Gastroesophageal sphincter (tissue), 4 donors: ENCODE data around the gene APELA. TPM values are rescaled to one million over a fixed set of nuclear protein-coding genes. Genes with fewer than 3 reads are reported as not detected.

Source experiments
- ATAC-seq: fragments of 150-250 bp; one replicate; pipeline ENCODE4 v1.9.1; 2016; ENCODE audit warnings: mild to moderate bottlenecking, moderate library complexity
- H3K27ac ChIP-seq, 4 donors: fragments of 200-600 bp; sonication (generic) in 3 of 4; 1 replicate in 3 of 4; 2 replicates in 1 of 4; pipeline ENCODE4 v1.5.1; 2016 to 2019
- H3K27me3 ChIP-seq: fragments of 200-600 bp; sonication (generic); one replicate; pipeline ENCODE4 v1.5.1; 2019
- H3K36me3 ChIP-seq, 2 donors: fragments of 200-600 bp; sonication (generic); one replicate each; pipeline ENCODE4 v1.5.1; 2019; ENCODE audit warnings: control low read depth in 1 of 2
- H3K4me1 ChIP-seq, 3 donors: fragments of 200-600 bp; sonication (generic); 1 replicate in 2 of 3; 2 replicates in 1 of 3; pipeline ENCODE4 v1.5.1; 2016 to 2019; ENCODE audit warnings: control low read depth in 2 of 3
- H3K4me3 ChIP-seq, 2 donors: fragments of 200-600 bp; sonication (generic); one replicate each; pipeline ENCODE4 v1.5.1; 2019; ENCODE audit warnings: mild to moderate bottlenecking in 1 of 2, moderate library complexity in 1 of 2
- H3K9me3 ChIP-seq, 3 donors: fragments of 200-600 bp; sonication (generic); one replicate each; pipeline ENCODE4 v1.5.1; 2017 to 2019; ENCODE audit warnings: control low read depth in 2 of 3
- CTCF ChIP-seq, 4 experiments: fragments of 200-600 bp in 2 of 4; fragments of 450-650 bp in 2 of 4; sonication (generic) in 1 of 4; IDR thresholded peaks; one replicate each; pipeline ENCODE4 v1.5.1; 2017 to 2019; ENCODE audit warnings: antibody characterized with exemption in 4 of 4, mild to moderate bottlenecking in 2 of 4, moderate library complexity in 2 of 4
- EP300 ChIP-seq: sonication (generic); formaldehyde crosslinking; IDR thresholded peaks from one replicate; pipeline ENCODE4 v1.6.1; 2017; ENCODE audit warnings: antibody characterized with exemption, mild to moderate bottlenecking
- POLR2A ChIP-seq, 2 donors: fragments of 450-650 bp; IDR thresholded peaks; one replicate each; pipeline ENCODE4 v1.6.1; 2017; ENCODE audit warnings: antibody characterized with exemption in 2 of 2, mild to moderate bottlenecking in 2 of 2, moderate library complexity in 1 of 2
- POLR2AphosphoS5 ChIP-seq: sonication (generic); formaldehyde crosslinking; IDR thresholded peaks from one replicate; pipeline ENCODE4 v1.6.1; 2017; ENCODE audit warnings: antibody characterized with exemption
- WGBS, 2 donors: methylation state at CpG; one replicate each; pipeline ENCODE4 v1.1.5; 2018; ENCODE audit warnings: low coverage in 1 of 2; 5-methylcytosine and 5-hydroxymethylcytosine counted together
- total RNA-seq, 4 donors: library from RNA; depleted of rRNA; stranded (reverse); fragments of >200 nt; gene quantifications; one replicate each; pipeline ENCODE4 v1.1.0, GENCODE V29; 2016

Gene APELA
- total RNA-seq, 4 donors from 2014 or later, result not detected

- Histone ChIP-seq H3K27me3 (no peaks in the 10 kb centered on the region), H3K4me1 (no peaks in the 10 kb centered on the region), H3K4me3 (no peak overlapping the region), H3K27ac (no peak overlapping the region), H3K36me3 (no peaks in the 10 kb centered on the region), H3K9me3 (peaks cover 0 to 6% (median 0%) of the 10 kb centered on the region in 3 donors)
- ATAC-seq, result no peak
- TF ChIP-seq POLR2A (IDR thresholded peaks at IDR 0.05), result no peak
- no peak for TF ChIP-seq POLR2AphosphoS5
- no peak for TF ChIP-seq CTCF (IDR thresholded peaks at IDR 0.05)
- TF ChIP-seq EP300, result no peak
- 80% methylated on average over 1 of the region's 1 CpG; no CpG with 5 or more reads in 1 of the 2 donors for WGBS, 2 donors
These were observed 20.6 kb upstream of the APELA start for GRCh38 chr4:164856396-164856795.

GRCh38 chr4:164866817-164867490, 10.0 kb upstream of the APELA start:
- no peaks in the 10 kb centered on the region for H3K4me1 ChIP-seq
- 17 to 21% methylated on average over 3 of the region's 3 CpGs for WGBS, 2 donors
- ATAC-seq, result no peak

GRCh38 chr4:164871673-164872072, 5.3 kb upstream of the APELA start:
- Histone ChIP-seq H3K36me3 (no peaks in the 10 kb centered on the region), H3K4me3 (no peak overlapping the region), H3K4me1 (no peaks in the 10 kb centered on the region), H3K9me3 (no peaks in the 10 kb centered on the region), H3K27ac (no peak overlapping the region), H3K27me3 (no peaks in the 10 kb centered on the region)
- 75 to 95% methylated on average over 1 to 4 of the region's 4 CpGs for WGBS, 2 donors
- TF ChIP-seq EP300, result no peak
- no peak for TF ChIP-seq CTCF (IDR thresholded peaks at IDR 0.05)
- TF ChIP-seq POLR2AphosphoS5, result no peak
- TF ChIP-seq POLR2A (IDR thresholded peaks at IDR 0.05), result no peak
- ATAC-seq, result no peak

More at GRCh38 chr4:164866817-164867490, 10.0 kb upstream of the APELA start:
- no peak for TF ChIP-seq POLR2AphosphoS5
- no peak for TF ChIP-seq CTCF (IDR thresholded peaks at IDR 0.05)
- TF ChIP-seq EP300, result no peak
- no peak for TF ChIP-seq POLR2A (IDR thresholded peaks at IDR 0.05)
- H3K27me3 ChIP-seq, result no peaks in the 10 kb centered on the region
- H3K4me3 ChIP-seq, result no peak overlapping the region
- no peak overlapping the region for H3K27ac ChIP-seq
- no peaks in the 10 kb centered on the region for H3K9me3 ChIP-seq
- no peaks in the 10 kb centered on the region for H3K36me3 ChIP-seq

GRCh38 chr4:164872481-164872880, 4.5 kb upstream of the APELA start:
- Histone ChIP-seq H3K9me3 (no peaks in the 10 kb centered on the region), H3K27ac (no peak overlapping the region), H3K36me3 (no peaks in the 10 kb centered on the region), H3K4me3 (no peak overlapping the region), H3K4me1 (no peaks in the 10 kb centered on the region), H3K27me3 (no peaks in the 10 kb centered on the region)
- WGBS, 2 donors, result 37 to 51% methylated on average over 2 to 3 of the region's 3 CpGs
- TF ChIP-seq POLR2AphosphoS5 (no peak), POLR2A (IDR thresholded peaks at IDR 0.05) (no peak), EP300 (no peak), CTCF (IDR thresholded peaks at IDR 0.05) (no peak)
- ATAC-seq, result no peak

- ATAC-seq, result no peak
- Histone ChIP-seq H3K27me3 (no peaks in the 10 kb centered on the region), H3K4me3 (no peak overlapping the region), H3K36me3 (no peaks in the 10 kb centered on the region), H3K9me3 (no peaks in the 10 kb centered on the region), H3K27ac (no peak overlapping the region), H3K4me1 (no peaks in the 10 kb centered on the region)
- TF ChIP-seq POLR2AphosphoS5 (no peak), POLR2A (IDR thresholded peaks at IDR 0.05) (no peak), EP300 (no peak), CTCF (IDR thresholded peaks at IDR 0.05) (no peak)
- WGBS, 2 donors, result 61 to 89% methylated on average over 3 of the region's 3 CpGs
These were observed 2.2 kb upstream of the APELA start for GRCh38 chr4:164874789-164875188.
